Heart left ventricle (tissue), 16 donors: ENCODE data around the gene CNIH3. TPM values are rescaled to one million over a fixed set of nuclear protein-coding genes. Genes with fewer than 3 reads are reported as not detected.

Experiments used
- ATAC-seq, 4 donors: fragments of 200-7000 bp; cut with Tn5 transposase; one replicate each; pipeline ENCODE4 v1.9.1; 2020 to 2022; ENCODE audit warnings: moderate library complexity in 4 of 4, mild to moderate bottlenecking in 3 of 4, moderate number of reproducible peaks in 1 of 4
- DNase-seq, 5 donors: peaks; one replicate each; pipeline ENCODE4 v3.0.0-alpha.2; 2020
- H3K27ac ChIP-seq, 12 donors: fragments of 200-600 bp; sonication (generic) in 4 of 12; one replicate each; pipeline versions ENCODE4 v1.5.0 to v1.8.0; 2016 to 2022; ENCODE audit warnings: mild to moderate bottlenecking in 2 of 12
- H3K27me3 ChIP-seq, 9 donors: fragments of 200-600 bp; sonication (generic) in 2 of 9; one replicate each; pipeline versions ENCODE4 v1.5.1 to v1.8.0; 2016 to 2022; ENCODE audit warnings: mild to moderate bottlenecking in 3 of 9
- H3K36me3 ChIP-seq, 9 donors: fragments of 200-600 bp; sonication (generic) in 2 of 9; one replicate each; pipeline versions ENCODE4 v1.5.0 to v1.8.0; 2018 to 2022; ENCODE audit warnings: mild to moderate bottlenecking in 2 of 9
- H3K4me1 ChIP-seq, 12 donors: fragments of 200-600 bp; sonication (generic) in 4 of 12; one replicate each; pipeline versions ENCODE4 v1.5.0 to v1.8.0; 2016 to 2022; ENCODE audit warnings: mild to moderate bottlenecking in 3 of 12
- H3K4me3 ChIP-seq, 12 donors: fragments of 200-600 bp; sonication (generic) in 4 of 12; one replicate each; pipeline versions ENCODE4 v1.5.0 to v1.8.0; 2017 to 2022; ENCODE audit warnings: mild to moderate bottlenecking in 9 of 12, moderate library complexity in 4 of 12
- H3K9me3 ChIP-seq, 12 donors: fragments of 200-600 bp; sonication (generic) in 4 of 12; one replicate each; pipeline versions ENCODE4 v1.5.0 to v1.8.0; 2016 to 2022; ENCODE audit warnings: mild to moderate bottlenecking in 1 of 12
- CTCF ChIP-seq, 12 donors: fragments of 200-600 bp; sonication (generic) in 4 of 12; IDR thresholded peaks; one replicate each; pipeline versions ENCODE4 v1.5.0 to v1.8.0; 2018 to 2022; ENCODE audit warnings: antibody characterized with exemption in 12 of 12, mild to moderate bottlenecking in 5 of 12
- POLR2A ChIP-seq, 2 donors: fragments of 450-650 bp; IDR thresholded peaks; one replicate each; pipeline ENCODE4 v1.6.1; 2017; ENCODE audit warnings: antibody characterized with exemption in 2 of 2, mild to moderate bottlenecking in 2 of 2, moderate library complexity in 2 of 2
- WGBS, 4 donors: extraction: QIAGEN DNeasy Blood & Tissue Kit in 2 of 4; methylation state at CpG; one replicate each; pipeline versions ENCODE4 v1.1.5 to v1.1.7; 2013 to 2018; 5-methylcytosine and 5-hydroxymethylcytosine counted together
- intact Hi-C, 10 donors: fragments of 100-400 bp; cut with DNase I; formaldehyde crosslinking; loops; one replicate each; pipeline versions ENCODE4 v1.11.1 to v1.14.2; 2022
- polyA plus RNA-seq, 2 donors: library from polyadenylated mRNA; stranded (reverse); fragments of 200-250 nt; gene quantifications; one replicate each; pipeline ENCODE4 v1.2.3, GENCODE V29; 2013
- total RNA-seq, 9 donors: library from RNA; depleted of rRNA in 2 of 9; stranded (reverse); fragments of >200 nt in 2 of 9; fragmentation: NEBNext Ultra II Directional in 3 of 9; extraction: Animal tissue kit (Norgen Biotek cat#: 25700) in 3 of 9; gene quantifications; one replicate each; pipeline versions ENCODE4 v1.1.0 to v1.2.4, GENCODE V29; 2016 to 2023
- donor health status: ischemic (EF 13 %, LVEDD 7.1; RV severe dilation, severe dysfunction).
- donor health status: healthy with polysubstance abuse.
- donor health status: DM: no; HTN: yes; CAD: no.
- donor health status: DM: no; HTN: no; CAD: no.
- donor health status: ischemic (EF 25% LVEDD 6.9; RV normal size, moderate dysfunction).
- donor health status: ischemic (EF 25% LVEDD 5.7; RV mildly dilated, moderate dysfunction).
- donor health status: healthy.
- donor health status: DM: yes; HTN: yes; CAD: no.
- donor health status: ischemic (EF 35%, LVEDD 5.7; RV mildly dilated, moderate dysfunction).
- donor health status: nonischemic (EF 11% LVEDD 7.7; RV severe dilation, severe dysfunction).
- donor health status: DM: yes; HTN: yes; CAD: no.
- donor health status: PGD.
- donor health status: ischemic (EF 29% LVEDD 5.4; RV normal size, mild dysfunction).
- donor health status: nonischemic (EF 23%, LVEDD 6.1; RV moderate dilation, normal function).

The CNIH3 gene
- total and polyA plus RNA-seq, 11 donors: 0.34 to 2.6 (median 0.62) TPM; not detected in 2

GRCh38 chr1:224592636-224593582 is 23.2 kb upstream of the CNIH3 start:
- 69 to 78% (median 71%) methylated on average over 6 of the region's 6 CpGs for WGBS, 4 donors
- Histone ChIP-seq H3K4me1 (peaks cover 0 to 8% (median 0%) of the 10 kb centered on the region in 12 donors), H3K27me3 (no peaks in the 10 kb centered on the region), H3K9me3 (peaks cover 0 to 6% (median 0%) of the 10 kb centered on the region in 12 donors), H3K36me3 (no peaks in the 10 kb centered on the region), H3K4me3 (no peak overlapping the region), H3K27ac (no peak overlapping the region)
- DNase-seq: no peak
- ATAC-seq: peak in 1 of 4 donors; percentile 38
- no peak for TF ChIP-seq POLR2A (IDR thresholded peaks at IDR 0.05)
- TF ChIP-seq CTCF (IDR thresholded peaks at IDR 0.05): no peak
- intact Hi-C loops: no loop called here

- WGBS, 4 donors: 87 to 91% (median 89%) methylated on average over 3 of the region's 3 CpGs
- ATAC-seq: no peak
- intact Hi-C loops: no loop called here
- Histone ChIP-seq H3K27me3 (no peaks in the 10 kb centered on the region), H3K4me1 (peaks cover 0 to 8% (median 0%) of the 10 kb centered on the region in 12 donors), H3K27ac (no peak overlapping the region), H3K36me3 (no peaks in the 10 kb centered on the region), H3K9me3 (peaks cover 0 to 6% (median 0%) of the 10 kb centered on the region in 12 donors), H3K4me3 (no peak overlapping the region)
- no peak for DNase-seq
- TF ChIP-seq CTCF (IDR thresholded peaks at IDR 0.05) (no peak), POLR2A (IDR thresholded peaks at IDR 0.05) (no peak)
Measured at GRCh38 chr1:224594360-224594759, 21.8 kb upstream of the CNIH3 start.

- no peaks in the 10 kb centered on the region for H3K36me3 ChIP-seq
- H3K9me3 ChIP-seq: peaks cover 0 to 6% (median 0%) of the 10 kb centered on the region in 12 donors
- H3K4me3 ChIP-seq: no peak overlapping the region
- intact Hi-C loops: no loop called here
- ATAC-seq (no peak), DNase-seq (no peak)
- no peaks in the 10 kb centered on the region for H3K27me3 ChIP-seq
- TF ChIP-seq POLR2A (IDR thresholded peaks at IDR 0.05) (no peak), CTCF (IDR thresholded peaks at IDR 0.05) (no peak)
- H3K4me1 ChIP-seq: peaks cover 0 to 8% (median 0%) of the 10 kb centered on the region in 12 donors
- no peak overlapping the region for H3K27ac ChIP-seq
Measured at GRCh38 chr1:224594851-224595250, 21.3 kb upstream of the CNIH3 start.

DNA sequence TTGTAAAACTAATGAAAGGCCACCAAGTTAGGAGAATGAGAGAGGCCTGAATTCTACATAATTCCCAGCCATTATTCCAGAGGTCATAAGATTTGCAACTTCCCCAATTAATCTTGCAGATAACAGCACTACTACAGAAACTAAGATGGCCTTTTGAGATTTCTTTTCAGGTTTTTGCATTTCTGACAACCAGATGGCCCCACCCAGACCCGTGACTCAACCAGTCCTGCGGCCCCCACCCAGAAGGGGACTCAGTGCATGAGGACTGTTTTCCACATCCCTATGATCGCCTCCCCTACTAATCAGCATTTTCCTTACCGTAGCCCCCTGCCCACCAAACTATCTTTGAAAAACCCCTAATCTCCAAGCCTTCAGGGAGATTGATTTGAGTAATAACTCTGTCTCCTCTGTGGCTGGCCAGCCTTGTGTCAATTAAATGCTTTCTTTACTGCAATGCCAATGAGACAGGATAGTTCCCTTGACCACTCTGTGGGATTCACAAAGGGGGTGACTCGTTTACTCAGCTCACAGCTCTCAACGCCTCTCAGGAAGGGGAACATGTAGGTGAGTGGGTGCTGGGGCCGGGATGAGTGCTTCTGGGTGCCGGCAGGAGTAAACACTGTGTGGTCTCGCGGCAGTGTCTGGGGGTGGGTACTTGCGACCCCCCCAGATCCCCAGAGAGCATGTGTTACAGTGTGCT is 10.5 kb upstream of the CNIH3 start:
- no peak for TF ChIP-seq POLR2A (IDR thresholded peaks at IDR 0.05)
- no peak for TF ChIP-seq CTCF (IDR thresholded peaks at IDR 0.05)
- no peak for DNase-seq
- ATAC-seq: no peak
- no peak overlapping the region for H3K4me3 ChIP-seq
- peaks cover 0 to 5% (median 0%) of the 10 kb centered on the region in 9 donors for H3K27me3 ChIP-seq
- 86 to 94% (median 88%) methylated on average over 11 of the region's 11 CpGs for WGBS, 4 donors
- peaks cover 0 to 16% (median 2%) of the 10 kb centered on the region in 12 donors for H3K9me3 ChIP-seq
- no peaks in the 10 kb centered on the region for H3K4me1 ChIP-seq
- H3K36me3 ChIP-seq: no peaks in the 10 kb centered on the region
- intact Hi-C loops: no loop called here
- H3K27ac ChIP-seq: no peak overlapping the region
